Stimulated activated CD8-positive, alpha-beta memory T cell treated with anti-CD3 and anti-CD28 coated beads, Interleukin-4, amount 100 ng/mL, for 4 hours (primary cell): ENCODE results near the gene TMC8.
A peak's percentile ranks its signal among the peaks of the same experiment; 100 is the strongest.
"Not testable (repeated sequence)": the region's sequence is repeated elsewhere in the genome, so short reads cannot be mapped to it uniquely, and the experiment has no call there.

Source experiments
- DNase-seq, 2 donors: peaks; one replicate each; pipeline ENCODE4 v3.0.0-alpha.2; 2020; ENCODE audit warnings: low read depth in 2 of 2, low spot score in 1 of 2

Gene TMC8

GRCh38 chr17:78133971-78134898 lies 3.7 kb downstream of the TMC8 start:
- peak in 1 of 2 donors; percentile 47 for DNase-seq

- no peak for DNase-seq
Measured at GRCh38 chr17:78134899-78135385, 4.4 kb downstream of the TMC8 start.

- no peak for DNase-seq
Measured at GRCh38 chr17:78135858-78136500, 5.4 kb downstream of the TMC8 start.

- DNase-seq, result no peak
Measured at GRCh38 chr17:78137392-78138203, 7.0 kb downstream of the TMC8 start.

- no peak for DNase-seq
Measured at GRCh38 chr17:78138204-78139060, 7.9 kb downstream of the TMC8 start.

GRCh38 chr17:78139861-78140168 lies 9.2 kb downstream of the TMC8 start:
- not testable (repeated sequence) for DNase-seq

GRCh38 chr17:78140169-78141051 lies 9.8 kb downstream of the TMC8 start:
- DNase-seq, result peak; percentile 82

- DNase-seq, result no peak
Measured at GRCh38 chr17:78141437-78142118, 11.0 kb downstream of the TMC8 start.

- no peak for DNase-seq
Measured at GRCh38 chr17:78142119-78142861, 11.7 kb downstream of the TMC8 start.

- no peak for DNase-seq
Measured at GRCh38 chr17:78143214-78144146, 12.9 kb downstream of the TMC8 start.

- DNase-seq, result no peak
Measured at GRCh38 chr17:78144147-78144719, 13.7 kb downstream of the TMC8 start.

- DNase-seq, result no peak
Measured at GRCh38 chr17:78144736-78145641, 14.4 kb downstream of the TMC8 start.

- no peak for DNase-seq
Measured at GRCh38 chr17:78146471-78146869, 15.9 kb downstream of the TMC8 start.

- no peak for DNase-seq
Measured at GRCh38 chr17:78146881-78147280, 16.3 kb downstream of the TMC8 start.

GRCh38 chr17:78147315-78147998 lies 16.9 kb downstream of the TMC8 start:
- DNase-seq, result no peak
